Measurements from ENCODE around the gene SPPL3. TPM values are rescaled to one million over a fixed set of nuclear protein-coding genes. Genes with fewer than 3 reads are reported as not detected.
"Not testable (repeated sequence)": the region's sequence is repeated elsewhere in the genome, so short reads cannot be mapped to it uniquely, and the experiment has no call there.

The SPPL3 gene
- total RNA-seq (2021; fragmentation: NEBNext Ultra II Directional; extraction: Animal tissue kit (Norgen Biotek cat#: 25700)) = 10 to 100 TPM; 35.3 to 59.1 (median 47.1) TPM
- long read RNA-seq, partial matches to known transcripts = 2 of 7 reads
- long read RNA-seq, other reads (novel, unspliced or antisense) = 4 of 7 reads

DNA sequence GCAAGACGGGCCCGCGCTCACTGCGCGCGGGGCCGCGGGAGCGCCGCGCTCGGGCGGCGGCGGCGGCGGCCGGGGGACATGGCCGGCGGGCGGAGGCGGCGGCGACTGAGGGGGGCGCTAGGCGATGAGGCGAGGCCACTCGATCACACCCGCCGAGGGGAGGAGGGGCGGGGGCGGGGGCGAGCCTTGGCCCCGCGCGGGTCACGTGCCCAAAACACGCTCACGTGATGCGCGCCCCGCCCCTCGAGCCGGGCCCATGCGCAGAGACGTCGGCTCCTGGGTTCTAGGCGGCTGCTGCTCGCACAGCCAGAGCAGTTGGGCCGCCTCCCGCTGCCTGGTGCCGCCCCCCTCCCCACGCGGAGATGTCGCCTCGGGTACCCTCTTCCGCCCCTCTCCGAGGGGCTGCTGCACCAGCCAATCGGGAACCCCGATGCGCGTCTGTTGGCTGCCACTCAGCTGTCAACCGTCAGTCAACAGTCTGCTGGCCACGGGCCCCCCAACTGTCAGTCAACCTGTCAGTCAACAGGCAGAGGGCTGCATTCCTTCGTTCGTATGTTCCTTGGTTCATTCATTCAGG is at the start of gene SPPL3:
Gene SPPL3 (minus strand): TSS at position 162 of the 577 bp plus-strand sequence. CDS start 491 bp downstream, outside the sequence.
- Mint-ChIP-seq H3K27me3 (ENCODE audit: insufficient read depth) (no peaks in the 10 kb centered on the region; the same call in 1 of the 2 replicates), H3K4me3 (peak within 1 kb of the TSS; percentile 99), H3K4me1 (ENCODE audit: low read depth) (peaks cover 34% of the 10 kb centered on the region), H3K9me3 (no peaks in the 10 kb centered on the region), H3K36me3 (ENCODE audit: low read depth) (peaks cover 9% of the 10 kb centered on the region; the same call in 1 of the 2 replicates), H3K27ac (peak within 1 kb of the TSS; percentile 81)
- DNase-seq = peak; percentile 62
- TF ChIP-seq, protein P1, sequence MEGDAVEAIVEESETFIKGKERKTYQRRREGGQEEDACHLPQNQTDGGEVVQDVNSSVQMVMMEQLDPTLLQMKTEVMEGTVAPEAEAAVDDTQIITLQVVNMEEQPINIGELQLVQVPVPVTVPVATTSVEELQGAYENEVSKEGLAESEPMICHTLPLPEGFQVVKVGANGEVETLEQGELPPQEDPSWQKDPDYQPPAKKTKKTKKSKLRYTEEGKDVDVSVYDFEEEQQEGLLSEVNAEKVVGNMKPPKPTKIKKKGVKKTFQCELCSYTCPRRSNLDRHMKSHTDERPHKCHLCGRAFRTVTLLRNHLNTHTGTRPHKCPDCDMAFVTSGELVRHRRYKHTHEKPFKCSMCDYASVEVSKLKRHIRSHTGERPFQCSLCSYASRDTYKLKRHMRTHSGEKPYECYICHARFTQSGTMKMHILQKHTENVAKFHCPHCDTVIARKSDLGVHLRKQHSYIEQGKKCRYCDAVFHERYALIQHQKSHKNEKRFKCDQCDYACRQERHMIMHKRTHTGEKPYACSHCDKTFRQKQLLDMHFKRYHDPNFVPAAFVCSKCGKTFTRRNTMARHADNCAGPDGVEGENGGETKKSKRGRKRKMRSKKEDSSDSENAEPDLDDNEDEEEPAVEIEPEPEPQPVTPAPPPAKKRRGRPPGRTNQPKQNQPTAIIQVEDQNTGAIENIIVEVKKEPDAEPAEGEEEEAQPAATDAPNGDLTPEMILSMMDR (IDR thresholded peaks at IDR 0.05) = no peak

DNA sequence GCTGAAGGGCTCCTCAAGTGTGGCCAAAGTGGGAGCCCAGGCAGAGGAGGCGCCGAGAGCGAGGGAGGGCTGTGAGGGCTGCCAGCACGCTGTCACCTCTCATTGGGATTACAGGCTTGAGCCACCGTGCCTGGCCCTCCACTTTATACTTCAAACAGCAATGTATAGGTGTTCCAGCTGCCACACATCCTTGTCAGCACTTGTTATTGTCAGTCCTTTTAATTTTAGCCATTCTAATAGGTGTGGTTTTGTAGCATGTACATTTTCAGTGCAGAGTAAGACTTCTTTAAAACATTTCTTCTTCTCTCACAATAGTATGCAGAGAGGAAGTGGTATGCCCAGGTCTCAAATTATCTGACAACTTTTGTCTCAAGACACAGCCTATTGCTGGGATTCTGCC is 46.6 kb upstream of the SPPL3 start:
- Mint-ChIP-seq H3K9me3 (no peaks in the 10 kb centered on the region), H3K27me3 (ENCODE audit: insufficient read depth) (peaks cover 5% of the 10 kb centered on the region), H3K27ac (no peak overlapping the region), H3K36me3 (ENCODE audit: low read depth) (no peaks in the 10 kb centered on the region), H3K4me3 (no peak overlapping the region), H3K4me1 (ENCODE audit: low read depth) (no peaks in the 10 kb centered on the region)
- TF ChIP-seq, protein P1 (IDR thresholded peaks at IDR 0.05) = no peak
- no peak for DNase-seq

DNA sequence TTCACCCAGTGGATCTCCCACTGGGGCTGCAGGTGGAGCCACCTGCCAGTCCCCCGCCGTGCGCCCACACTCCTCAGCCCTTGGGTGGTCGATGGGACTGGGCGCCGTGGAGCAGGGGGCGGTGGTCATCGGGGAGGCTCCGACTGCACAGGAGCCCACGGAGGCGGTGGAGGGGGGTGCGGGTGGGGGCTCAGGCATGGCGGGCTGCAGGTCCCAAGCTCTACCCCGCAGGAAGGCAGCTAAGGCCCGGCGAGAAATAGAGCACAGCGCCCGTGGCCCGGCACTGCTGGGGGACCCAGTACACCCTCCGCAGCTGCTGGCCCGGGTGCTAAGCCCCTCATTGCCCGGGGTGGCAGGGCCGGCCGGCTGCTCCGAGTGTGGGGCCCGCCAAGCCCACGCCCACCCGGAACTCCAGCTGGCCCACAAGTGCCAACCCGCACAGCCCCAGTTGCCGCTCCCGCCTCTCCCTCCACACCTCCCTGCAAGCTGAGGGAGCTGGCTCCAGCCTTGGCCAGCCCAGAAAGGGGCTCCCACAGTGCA is 46.2 kb upstream of the SPPL3 start:
- not testable (repeated sequence) for H3K4me1 Mint-ChIP-seq (ENCODE audit: low read depth); H3K36me3 Mint-ChIP-seq (ENCODE audit: low read depth); DNase-seq; H3K4me3 Mint-ChIP-seq; H3K27ac Mint-ChIP-seq; H3K9me3 Mint-ChIP-seq; H3K27me3 Mint-ChIP-seq (ENCODE audit: insufficient read depth)

- H3K36me3 Mint-ChIP-seq (ENCODE audit: low read depth); H3K4me1 Mint-ChIP-seq (ENCODE audit: low read depth); H3K27ac Mint-ChIP-seq; H3K27me3 Mint-ChIP-seq (ENCODE audit: insufficient read depth); DNase-seq; H3K4me3 Mint-ChIP-seq; H3K9me3 Mint-ChIP-seq: not testable (repeated sequence)
These were observed 41.4 kb upstream of the SPPL3 start for GRCh38 chr12:120945516-120945915.

DNA sequence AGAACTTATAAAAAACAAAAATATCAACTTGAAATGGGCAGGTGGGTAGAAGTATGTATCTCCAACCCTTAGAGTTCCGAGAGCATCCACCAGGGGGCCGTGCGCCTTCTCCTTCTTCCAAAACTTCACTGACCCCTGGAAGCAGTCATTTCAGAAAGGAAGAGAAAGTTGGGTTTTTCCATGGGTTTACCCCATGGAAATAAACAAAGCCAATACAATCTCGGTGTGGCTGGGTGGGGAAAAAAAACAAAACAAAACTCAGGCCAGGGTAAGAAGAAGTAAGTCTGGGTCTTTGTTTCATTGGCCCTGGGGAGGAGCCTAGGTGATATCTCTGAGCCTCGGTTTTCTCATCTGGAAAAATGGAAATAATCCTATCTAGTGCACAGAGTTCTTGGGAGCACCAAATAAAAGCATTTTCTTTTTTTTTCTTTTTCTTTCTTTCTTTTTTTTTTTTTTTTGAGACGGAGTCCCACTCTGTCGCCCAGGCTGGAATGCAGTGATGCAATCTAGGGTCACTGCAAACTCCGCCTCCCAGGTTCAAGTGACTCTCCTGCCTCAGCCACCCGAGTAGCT is 40.6 kb upstream of the SPPL3 start:
- Mint-ChIP-seq H3K4me1 (ENCODE audit: low read depth) (no peaks in the 10 kb centered on the region), H3K27ac (no peak overlapping the region), H3K36me3 (ENCODE audit: low read depth) (no peaks in the 10 kb centered on the region)

GRCh38 chr12:120943482-120943881 is 39.3 kb upstream of the SPPL3 start:
- Mint-ChIP-seq H3K9me3 (no peaks in the 10 kb centered on the region), H3K27me3 (ENCODE audit: insufficient read depth) (peaks cover 2% of the 10 kb centered on the region; the same call in 1 of the 2 replicates), H3K27ac (no peak overlapping the region)

More for the DNA sequence above, 40.6 kb upstream of the SPPL3 start:
- peaks cover 5% of the 10 kb centered on the region for H3K27me3 Mint-ChIP-seq (ENCODE audit: insufficient read depth)
- no peaks in the 10 kb centered on the region for H3K9me3 Mint-ChIP-seq
- DNase-seq = no peak
- TF ChIP-seq, protein P1 (IDR thresholded peaks at IDR 0.05) = peak; percentile 85
- H3K4me3 Mint-ChIP-seq = no peak overlapping the region

More at GRCh38 chr12:120943482-120943881, 39.3 kb upstream of the SPPL3 start:
- Mint-ChIP-seq H3K4me3 (no peak overlapping the region), H3K4me1 (ENCODE audit: low read depth) (no peaks in the 10 kb centered on the region), H3K36me3 (ENCODE audit: low read depth) (no peaks in the 10 kb centered on the region)
- no peak for DNase-seq
- TF ChIP-seq, protein P1 (IDR thresholded peaks at IDR 0.05) = no peak
